Muscle layer of duodenum (tissue), 2 donors: ENCODE results near the gene NUPR1.
"Not testable (repeated sequence)": the region's sequence is repeated elsewhere in the genome, so short reads cannot be mapped to it uniquely, and the experiment has no call there.

ENCODE experiments used
- H3K27ac ChIP-seq: one replicate; pipeline ENCODE4 v1.7.0; 2013; ENCODE audit warnings: mild to moderate bottlenecking, low read length
- H3K27me3 ChIP-seq: one replicate; pipeline ENCODE4 v1.7.0; 2013; ENCODE audit warnings: low read depth, mild to moderate bottlenecking, control low read depth, low read length
- H3K36me3 ChIP-seq, 2 donors: one replicate each; pipeline ENCODE4 v1.7.0; 2013; ENCODE audit warnings: low read length in 2 of 2, control low read depth in 1 of 2, mild to moderate bottlenecking in 1 of 2; ENCODE audit not compliant: insufficient read depth in 2 of 2, control insufficient read depth in 1 of 2
- H3K4me1 ChIP-seq, 2 donors: one replicate each; pipeline ENCODE4 v1.7.0; 2013; ENCODE audit warnings: low read length in 2 of 2, mild to moderate bottlenecking in 2 of 2, control low read depth in 1 of 2, moderate library complexity in 1 of 2; ENCODE audit not compliant: insufficient read depth in 2 of 2, control insufficient read depth in 1 of 2
- H3K4me3 ChIP-seq, 2 donors: one replicate each; pipeline ENCODE4 v1.7.0; 2013; ENCODE audit warnings: low read length in 2 of 2, low read depth in 1 of 2, mild to moderate bottlenecking in 1 of 2
- H3K9me3 ChIP-seq, 2 donors: one replicate each; pipeline ENCODE4 v1.7.0; 2013; ENCODE audit warnings: low read length in 2 of 2, control low read depth in 1 of 2, mild to moderate bottlenecking in 1 of 2; ENCODE audit not compliant: control insufficient read depth in 1 of 2
- donor health status: healthy.

Gene NUPR1

GRCh38 chr16:28569968-28570752 is 31.4 kb upstream of the NUPR1 start:
- no peak overlapping the region for H3K4me3 ChIP-seq
- peaks cover 0 to 6% of the 10 kb centered on the region in 2 donors for H3K9me3 ChIP-seq
- H3K27me3 ChIP-seq = no peaks in the 10 kb centered on the region
- H3K4me1 ChIP-seq = peaks cover 9 to 19% of the 10 kb centered on the region in 2 donors
- no peak overlapping the region for H3K27ac ChIP-seq
- H3K36me3 ChIP-seq = peaks cover 0 to 10% of the 10 kb centered on the region in 2 donors

GRCh38 chr16:28569021-28569420 is 30.2 kb upstream of the NUPR1 start:
- Histone ChIP-seq H3K4me1 (peaks cover 9 to 19% of the 10 kb centered on the region in 2 donors), H3K36me3 (peaks cover 0 to 13% of the 10 kb centered on the region in 2 donors), H3K4me3 (no peak overlapping the region), H3K27ac (no peak overlapping the region), H3K9me3 (peaks cover 0 to 6% of the 10 kb centered on the region in 2 donors), H3K27me3 (no peaks in the 10 kb centered on the region)

- Histone ChIP-seq H3K9me3 (peaks cover 0 to 6% of the 10 kb centered on the region in 2 donors), H3K4me3 (no peak overlapping the region), H3K27me3 (no peaks in the 10 kb centered on the region), H3K27ac (no peak overlapping the region), H3K4me1 (peaks cover 0 to 3% of the 10 kb centered on the region in 2 donors), H3K36me3 (peaks cover 0 to 13% of the 10 kb centered on the region in 2 donors)
Observed at GRCh38 chr16:28567292-28567691, 28.5 kb upstream of the NUPR1 start.

DNA sequence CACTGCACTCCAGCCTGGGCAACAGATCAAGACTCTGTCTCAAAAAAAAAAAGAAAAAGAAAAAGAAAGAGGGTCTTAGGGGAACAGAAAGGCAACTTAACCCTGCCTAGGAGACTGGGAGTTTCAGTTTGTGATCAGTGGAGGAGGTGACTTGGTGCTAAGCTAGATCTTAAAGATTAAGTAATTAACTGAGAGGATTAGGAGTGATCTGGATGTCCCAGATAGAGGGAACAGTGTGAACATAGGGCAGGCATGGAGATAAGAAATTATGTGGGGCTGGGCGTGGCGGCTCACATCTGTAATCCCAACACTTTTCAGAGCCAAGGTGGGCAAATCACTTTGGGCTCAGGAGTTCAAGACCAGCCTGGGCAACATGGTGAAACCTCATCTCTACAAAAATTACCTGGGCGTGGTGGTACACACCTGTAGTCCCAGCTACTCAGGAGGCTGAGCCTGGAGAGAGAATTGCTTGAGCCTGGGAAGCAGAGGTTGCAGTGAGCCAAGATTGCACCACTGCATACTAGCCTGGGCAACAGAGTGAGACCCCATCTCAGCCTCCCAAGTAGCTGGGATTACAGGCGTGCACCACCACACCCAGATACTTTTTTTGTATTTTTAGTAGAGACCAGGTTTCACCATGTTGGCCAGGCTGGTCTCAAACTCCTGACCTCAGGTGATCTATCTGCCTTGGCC is 27.6 kb upstream of the NUPR1 start:
- H3K4me3 ChIP-seq, H3K9me3 ChIP-seq, H3K27ac ChIP-seq, H3K27me3 ChIP-seq, H3K4me1 ChIP-seq: not testable (repeated sequence)
- H3K36me3 ChIP-seq = peaks cover 0 to 13% of the 10 kb centered on the region in 2 donors

GRCh38 chr16:28563218-28563617 is 24.4 kb upstream of the NUPR1 start:
- Histone ChIP-seq H3K27me3 (no peaks in the 10 kb centered on the region), H3K9me3 (peaks cover 0 to 6% of the 10 kb centered on the region in 2 donors), H3K4me1 (no peaks in the 10 kb centered on the region), H3K27ac (no peak overlapping the region), H3K36me3 (peaks cover 5 to 23% of the 10 kb centered on the region in 2 donors), H3K4me3 (no peak overlapping the region)

GRCh38 chr16:28562199-28562598 is 23.4 kb upstream of the NUPR1 start:
- H3K36me3 ChIP-seq = peaks cover 5 to 24% of the 10 kb centered on the region in 2 donors
- no peak overlapping the region for H3K27ac ChIP-seq
- H3K4me1 ChIP-seq = no peaks in the 10 kb centered on the region
- H3K4me3 ChIP-seq = no peak overlapping the region
- H3K27me3 ChIP-seq = no peaks in the 10 kb centered on the region
- peaks cover 0 to 4% of the 10 kb centered on the region in 2 donors for H3K9me3 ChIP-seq

DNA sequence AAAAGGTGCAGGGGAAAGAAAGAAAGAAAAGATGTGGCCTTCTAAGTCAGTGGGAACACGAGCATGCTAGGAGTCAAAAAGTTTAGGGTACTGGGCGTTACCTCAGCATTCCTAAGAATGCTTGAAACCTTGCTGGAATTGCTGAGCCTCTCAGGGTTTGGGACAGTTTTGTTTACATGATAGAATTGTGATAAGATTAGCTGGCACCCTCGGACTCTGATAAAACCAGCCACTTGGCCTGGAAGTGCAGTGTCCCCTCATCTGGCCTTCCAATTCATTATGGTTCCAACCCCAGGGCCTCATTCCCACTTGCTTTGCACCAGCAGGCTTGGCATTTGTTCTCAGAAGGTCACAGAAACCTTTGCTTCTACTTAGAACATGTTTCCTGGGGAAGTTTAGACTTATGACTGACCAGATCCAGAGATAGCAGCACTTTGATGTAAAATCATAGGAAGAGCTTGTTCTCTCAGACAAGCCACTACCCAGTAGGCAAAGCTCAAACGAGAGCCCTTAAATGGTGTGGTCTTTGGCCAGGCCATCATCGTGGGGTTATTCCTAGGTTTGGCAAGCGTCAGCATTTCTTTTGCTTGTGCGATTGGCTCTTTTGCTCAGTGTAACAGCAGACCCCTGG is 22.9 kb upstream of the NUPR1 start:
- H3K27me3 ChIP-seq = no peaks in the 10 kb centered on the region
- H3K36me3 ChIP-seq = peaks cover 5 to 24% of the 10 kb centered on the region in 2 donors
- H3K27ac ChIP-seq = no peak overlapping the region
- no peak overlapping the region for H3K4me3 ChIP-seq
- H3K9me3 ChIP-seq = peaks cover 0 to 2% of the 10 kb centered on the region in 2 donors
- H3K4me1 ChIP-seq = peaks cover 0 to 4% of the 10 kb centered on the region in 2 donors

- no peak overlapping the region for H3K4me3 ChIP-seq
- H3K27ac ChIP-seq = no peak overlapping the region
- peaks cover 5 to 12% of the 10 kb centered on the region in 2 donors for H3K4me1 ChIP-seq
- H3K9me3 ChIP-seq = no peaks in the 10 kb centered on the region
- no peaks in the 10 kb centered on the region for H3K27me3 ChIP-seq
- peaks cover 5 to 11% of the 10 kb centered on the region in 2 donors for H3K36me3 ChIP-seq
Observed at GRCh38 chr16:28558456-28558855, 19.7 kb upstream of the NUPR1 start.

DNA sequence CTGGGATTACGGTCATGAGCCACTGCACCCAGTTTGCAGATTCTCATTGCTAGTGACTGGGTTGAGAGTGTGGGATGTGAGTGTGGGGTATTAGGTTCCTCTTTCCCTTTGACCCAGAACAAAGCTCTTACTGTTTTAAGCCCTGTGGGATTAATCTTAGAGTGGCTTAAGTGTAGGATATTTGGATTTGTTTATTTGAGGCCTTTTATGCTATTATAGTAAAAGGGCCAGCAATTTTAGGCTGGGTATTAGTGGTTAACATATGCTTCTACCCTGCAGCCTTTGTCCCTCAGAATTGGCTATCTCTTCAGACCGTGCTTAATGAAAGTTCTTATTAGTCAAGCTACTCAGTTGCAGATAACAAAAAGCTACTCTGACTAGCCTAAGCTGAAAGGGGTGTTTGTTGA is 18.1 kb upstream of the NUPR1 start:
- Histone ChIP-seq H3K4me3 (no peak overlapping the region), H3K27ac (no peak overlapping the region), H3K27me3 (no peaks in the 10 kb centered on the region), H3K36me3 (peaks cover 5 to 11% of the 10 kb centered on the region in 2 donors), H3K4me1 (peaks cover 5 to 12% of the 10 kb centered on the region in 2 donors), H3K9me3 (no peaks in the 10 kb centered on the region)

GRCh38 chr16:28555561-28555960 is 16.8 kb upstream of the NUPR1 start:
- Histone ChIP-seq H3K27ac (no peak overlapping the region), H3K4me1 (peaks cover 5 to 12% of the 10 kb centered on the region in 2 donors), H3K4me3 (no peak overlapping the region), H3K36me3 (peaks cover 5 to 11% of the 10 kb centered on the region in 2 donors), H3K27me3 (no peaks in the 10 kb centered on the region), H3K9me3 (no peaks in the 10 kb centered on the region)
